PC-9 (cell line): ENCODE data around the gene GATAD2B. TPM values are rescaled to one million over a fixed set of nuclear protein-coding genes. Genes with fewer than 3 reads are reported as not detected.

Source experiments
- BruUV-seq: library from RNA; stranded (reverse); fragments of 400-500 nt; replicated peaks from 2 replicates; lab custom pipeline; 2021; lab: Mats Ljungman, UMichigan
- CTCF ChIA-PET: fragments of 300-600 bp; sonication (Branson Sonifier 250); formaldehyde crosslinking; loops from one replicate; lab custom pipeline; 2022; ENCODE audit warnings: antibody characterized with exemption; lab: Charles Lee
- POLR2A ChIA-PET: fragments of 300-600 bp; sonication (Branson Sonifier 250); formaldehyde crosslinking; loops from one replicate; lab custom pipeline; 2022; ENCODE audit warnings: antibody characterized with exemption; ENCODE audit not compliant: unreplicated experiment; lab: Charles Lee
- DNase-seq, 2 experiments: peaks; one replicate each; pipeline versions ENCODE4 v3.0.0 to v3.0.0-alpha.2; 2015 to 2022; ENCODE audit warnings: mixed read lengths in 1 of 2
- H2AFZ ChIP-seq: fragments of 200-600 bp; sonication (generic); 2 replicates; pipeline ENCODE4 v1.8.1; 2017; ENCODE audit warnings: antibody characterized with exemption
- H3F3A ChIP-seq: fragments of 200-600 bp; sonication (generic); 2 replicates; pipeline ENCODE4 v1.8.1; 2017; ENCODE audit warnings: antibody characterized with exemption, mild to moderate bottlenecking, low read depth; ENCODE audit not compliant: insufficient read depth
- H3K27ac ChIP-seq: fragments of 200-600 bp; sonication (generic); 2 replicates; pipeline ENCODE4 v1.6.1; 2016; ENCODE audit warnings: mixed run types
- H3K27me3 ChIP-seq: fragments of 200-600 bp; sonication (generic); 2 replicates; pipeline ENCODE4 v1.6.1; 2016; ENCODE audit warnings: low read depth, mixed run types; ENCODE audit not compliant: insufficient read depth
- H3K36me3 ChIP-seq: fragments of 200-600 bp; sonication (generic); 2 replicates; pipeline ENCODE4 v1.6.1; 2016; ENCODE audit warnings: low read depth, mixed run types
- H3K4me1 ChIP-seq: fragments of 200-600 bp; sonication (generic); replicated peaks from 2 replicates; pipeline ENCODE4 v1.6.1; 2016; ENCODE audit warnings: mixed run types; ENCODE audit not compliant: insufficient read depth
- H3K4me2 ChIP-seq: fragments of 200-600 bp; sonication (generic); 2 replicates; pipeline ENCODE4 v1.6.1; 2017; ENCODE audit warnings: mixed run types
- H3K4me3 ChIP-seq: fragments of 200-600 bp; sonication (generic); 2 replicates; pipeline ENCODE4 v1.6.1; 2016; ENCODE audit warnings: mixed run types
- H3K79me2 ChIP-seq: fragments of 200-600 bp; sonication (generic); 2 replicates; pipeline ENCODE4 v1.6.1; 2017; ENCODE audit warnings: low read depth, mixed run types
- H3K9me2 ChIP-seq: fragments of 200-600 bp; sonication (generic); 2 replicates; pipeline ENCODE4 v1.8.1; 2017; ENCODE audit warnings: mild to moderate bottlenecking; ENCODE audit not compliant: insufficient read depth
- H3K9me3 ChIP-seq: fragments of 200-600 bp; sonication (generic); 2 replicates; pipeline ENCODE4 v1.8.1; 2016; ENCODE audit warnings: low read depth; ENCODE audit not compliant: insufficient read depth
- H4K20me1 ChIP-seq: fragments of 200-600 bp; sonication (generic); 2 replicates; pipeline ENCODE4 v1.8.1; 2017; ENCODE audit not compliant: insufficient read depth
- CTCF ChIP-seq: fragments of 200-600 bp; sonication (generic); conservative IDR thresholded peaks from 2 replicates; pipeline ENCODE4 v1.6.1; 2017; ENCODE audit warnings: mixed run types, antibody characterized with exemption, mild to moderate bottlenecking, moderate library complexity
- EZH2 ChIP-seq: fragments of 200-600 bp; sonication (generic); IDR thresholded peaks from 2 replicates; pipeline ENCODE4 v1.8.0; 2017; ENCODE audit warnings: antibody characterized with exemption, low read depth
- intact Hi-C: fragments of 100-400 bp; cut with micrococcal nuclease; formaldehyde crosslinking; loops from one replicate; pipeline ENCODE4 v1.10.0; 2022; ENCODE audit not compliant: unreplicated experiment
- total RNA-seq: library from RNA; stranded (reverse); gene quantifications from 2 replicates; pipeline ENCODE4 v1.2.3, GENCODE V29; 2021

GATAD2B gene
- total RNA-seq, 1 experiment from 2014 or later = 56.1 TPM

DNA sequence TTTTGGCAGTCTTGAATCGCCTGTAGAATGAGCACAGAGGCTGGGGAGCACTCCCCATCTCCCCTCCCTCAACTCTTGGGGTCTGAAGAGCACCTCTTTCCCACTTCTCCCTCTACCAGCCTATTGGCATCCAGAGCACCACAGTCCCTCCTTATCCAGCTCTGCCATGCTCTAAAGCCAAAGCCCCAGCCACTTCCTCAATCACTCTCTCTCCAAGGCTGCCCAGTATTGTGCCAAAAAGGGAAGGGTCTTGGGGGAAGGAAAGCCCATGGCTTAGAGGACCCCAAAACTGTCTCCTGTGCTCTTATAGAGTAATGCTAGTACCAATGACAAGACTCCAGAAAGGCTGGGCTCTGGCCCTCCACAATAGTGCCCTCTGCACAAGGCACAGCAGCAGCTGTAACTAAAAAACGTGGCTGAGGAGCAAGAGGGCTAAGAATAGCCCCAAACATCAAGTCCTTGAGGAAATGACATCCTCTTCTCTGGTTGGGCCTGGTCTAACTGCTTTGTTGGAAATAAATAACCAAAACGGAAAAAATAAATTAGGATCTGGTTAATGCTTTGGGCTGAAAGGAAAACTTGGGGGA lies 119.2 kb downstream of the GATAD2B start:
- Histone ChIP-seq H3K4me2 (no peak overlapping the region), H4K20me1 (no peaks in the 10 kb centered on the region), H3K9me2 (no peaks in the 10 kb centered on the region), H3K4me3 (no peak overlapping the region), H3F3A (no peaks in the 10 kb centered on the region; the same call in 1 of the 2 replicates), H3K27me3 (no peaks in the 10 kb centered on the region), H3K9me3 (no peaks in the 10 kb centered on the region), H3K79me2 (no peaks in the 10 kb centered on the region), H3K36me3 (no peaks in the 10 kb centered on the region), H2AFZ (no peak overlapping the region), H3K4me1 (peaks cover 8% of the 10 kb centered on the region), H3K27ac (no peak overlapping the region)
- ChIA-PET POLR2A (no interaction called here), CTCF (no interaction called here)
- no TSS peak for BruUV-seq
- TF ChIP-seq CTCF = no peak
- no peak for TF ChIP-seq EZH2
- intact Hi-C loops = loop anchor here (10.0 kb wide), 1 partner anchor 121 kb away; the partner anchor contains the start of gene GATAD2B
- DNase-seq = no peak

DNA sequence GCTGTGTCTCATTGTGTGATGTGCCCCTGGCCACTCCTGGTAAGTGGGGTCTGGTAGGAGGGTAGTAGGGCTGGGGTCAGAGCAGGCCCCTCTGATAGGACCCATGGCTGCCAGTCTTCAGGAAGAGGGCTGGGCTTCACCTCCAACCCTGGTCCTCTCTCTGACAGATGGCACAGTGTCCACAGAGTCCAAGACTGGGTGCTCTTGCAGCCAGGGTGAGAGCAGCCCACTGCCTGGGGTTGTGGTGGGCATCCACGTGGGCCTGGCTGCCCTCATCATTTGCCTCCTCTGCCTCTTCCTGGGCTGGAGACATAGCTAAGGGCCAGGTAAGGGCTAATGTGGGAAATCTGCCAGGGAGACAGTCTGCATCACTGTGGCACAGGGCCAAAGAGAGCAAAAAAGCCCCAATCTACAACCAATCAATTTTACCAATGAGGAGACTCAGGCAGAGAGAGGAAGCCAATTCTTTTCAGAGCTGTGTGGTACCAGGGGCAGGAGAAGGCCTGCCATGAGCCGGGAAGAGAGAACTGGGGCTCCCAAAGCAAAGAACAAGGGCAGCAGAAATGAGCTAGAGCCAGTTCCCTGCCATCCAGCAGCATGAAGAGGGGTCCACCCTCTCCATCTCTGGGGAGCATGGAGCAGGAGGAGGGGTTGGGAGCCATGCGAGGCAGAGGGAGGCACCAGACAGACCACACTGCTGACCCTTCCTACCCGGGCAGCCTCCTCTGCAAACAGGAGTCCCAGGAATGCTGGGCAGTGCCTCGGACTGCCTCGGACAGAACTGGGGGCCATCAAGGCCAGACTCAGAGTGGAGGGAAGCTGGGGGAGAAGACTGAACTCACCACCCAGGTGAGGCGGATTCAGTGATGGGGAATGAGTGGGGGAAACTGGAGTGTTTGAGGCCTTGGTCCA lies 120.7 kb downstream of the GATAD2B start:
- Histone ChIP-seq H3K79me2 (no peaks in the 10 kb centered on the region), H3F3A (no peaks in the 10 kb centered on the region; the same call in 1 of the 2 replicates), H2AFZ (no peak overlapping the region), H3K4me2 (no peak overlapping the region), H3K9me3 (no peaks in the 10 kb centered on the region), H3K36me3 (no peaks in the 10 kb centered on the region), H3K4me3 (no peak overlapping the region), H4K20me1 (no peaks in the 10 kb centered on the region), H3K4me1 (peaks cover 8% of the 10 kb centered on the region), H3K27ac (no peak overlapping the region), H3K9me2 (no peaks in the 10 kb centered on the region), H3K27me3 (no peaks in the 10 kb centered on the region)
- no peak for TF ChIP-seq CTCF
- no peak for TF ChIP-seq EZH2
- no TSS peak for BruUV-seq
- CTCF ChIA-PET = no interaction called here
- intact Hi-C loops = loop anchor here (10.0 kb wide), 1 partner anchor 123 kb away; the partner anchor contains the start of gene GATAD2B
- no peak for DNase-seq
- POLR2A ChIA-PET = no interaction called here

DNA sequence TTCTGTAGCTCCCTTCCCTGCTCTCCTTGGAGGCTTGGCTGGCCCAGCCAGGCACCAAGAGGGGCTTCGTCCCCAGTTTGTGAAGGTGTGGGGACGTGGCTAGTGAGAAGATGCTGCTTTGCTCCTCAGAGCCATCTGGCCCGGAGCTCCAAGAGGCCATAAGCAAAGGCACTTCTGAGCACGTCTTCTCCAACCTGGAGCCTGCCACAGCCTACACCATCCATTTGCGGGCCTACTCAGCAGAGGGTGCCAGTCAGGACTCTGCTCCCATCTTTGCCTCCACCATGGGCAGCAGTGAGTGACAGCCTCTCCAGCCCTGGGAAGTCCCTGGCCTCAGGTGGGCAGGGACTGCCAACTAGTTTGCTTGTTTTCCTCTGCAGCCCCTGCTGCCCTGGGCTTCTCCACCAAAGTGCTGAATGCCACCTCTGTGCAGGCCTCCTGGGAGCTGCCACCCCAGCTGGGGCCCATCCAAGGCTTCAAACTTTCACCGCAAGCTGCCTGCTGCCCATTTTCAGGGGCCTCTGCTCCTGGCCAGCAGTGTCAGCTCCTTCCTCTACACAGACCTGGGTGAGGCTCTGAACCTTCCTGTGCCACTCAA lies 121.6 kb downstream of the GATAD2B start:
- intact Hi-C loops = loop anchor here (10.0 kb wide), 1 partner anchor 124 kb away; the partner anchor contains the start of gene GATAD2B
- H3K9me3 ChIP-seq = no peaks in the 10 kb centered on the region
- H3K27ac ChIP-seq = no peak overlapping the region
- POLR2A ChIA-PET = no interaction called here
- peaks cover 7% of the 10 kb centered on the region for H3K4me1 ChIP-seq
- H3K36me3 ChIP-seq = no peaks in the 10 kb centered on the region
- no peak for TF ChIP-seq EZH2
- TF ChIP-seq CTCF = no peak
- H3K79me2 ChIP-seq = no peaks in the 10 kb centered on the region
- CTCF ChIA-PET = no interaction called here
- no peaks in the 10 kb centered on the region for H4K20me1 ChIP-seq
- no peak overlapping the region for H2AFZ ChIP-seq
- no TSS peak for BruUV-seq
- no peak for DNase-seq
- no peak overlapping the region for H3K4me2 ChIP-seq
- no peak overlapping the region for H3K4me3 ChIP-seq
- H3F3A ChIP-seq = no peaks in the 10 kb centered on the region; the same call in 1 of the 2 replicates
- H3K9me2 ChIP-seq = no peaks in the 10 kb centered on the region
- no peaks in the 10 kb centered on the region for H3K27me3 ChIP-seq
